ENCODE measurements around the gene HS2ST1.
A peak's percentile ranks its signal among the peaks of the same experiment; 100 is the strongest.

The HS2ST1 gene

GRCh38 chr1:87117761-87118368 lies 203.4 kb downstream of the HS2ST1 start:
- DNase-seq = no peak

GRCh38 chr1:87119541-87120140 lies 205.2 kb downstream of the HS2ST1 start:
- DNase-seq = no peak

GRCh38 chr1:87120779-87121178 lies 206.3 kb downstream of the HS2ST1 start:
- no peak for DNase-seq

GRCh38 chr1:87121711-87122163 lies 207.3 kb downstream of the HS2ST1 start:
- no peak for DNase-seq

- no peak for DNase-seq
Measured at GRCh38 chr1:87122243-87122642, 207.8 kb downstream of the HS2ST1 start.

- no peak for DNase-seq
Measured at GRCh38 chr1:87123610-87124009, 209.2 kb downstream of the HS2ST1 start.

- DNase-seq = no peak
Measured at GRCh38 chr1:87126886-87127505, 212.6 kb downstream of the HS2ST1 start.

- no peak for DNase-seq
Measured at GRCh38 chr1:87127581-87127980, 213.1 kb downstream of the HS2ST1 start.

- DNase-seq = no peak
Measured at GRCh38 chr1:87129038-87129437, 214.6 kb downstream of the HS2ST1 start.

- no peak for DNase-seq
Measured at GRCh38 chr1:87129606-87130005, 215.2 kb downstream of the HS2ST1 start.

- DNase-seq = no peak
Measured at GRCh38 chr1:87130438-87130837, 216.0 kb downstream of the HS2ST1 start.

GRCh38 chr1:87131809-87132283 lies 217.4 kb downstream of the HS2ST1 start:
- DNase-seq = peak; percentile 69

- no peak for DNase-seq
Measured at GRCh38 chr1:87132284-87132870, 217.9 kb downstream of the HS2ST1 start.

GRCh38 chr1:87134061-87134460 lies 219.6 kb downstream of the HS2ST1 start:
- DNase-seq = no peak

- DNase-seq = no peak
Measured at GRCh38 chr1:87134625-87135328, 220.3 kb downstream of the HS2ST1 start.

GRCh38 chr1:87135329-87135712 lies 220.9 kb downstream of the HS2ST1 start:
- DNase-seq = no peak

- DNase-seq = no peak
Measured at GRCh38 chr1:87136607-87137341, 222.3 kb downstream of the HS2ST1 start.

- no peak for DNase-seq
Measured at GRCh38 chr1:87137342-87137739, 222.9 kb downstream of the HS2ST1 start.

GRCh38 chr1:87140831-87141540 lies 226.6 kb downstream of the HS2ST1 start:
- DNase-seq = no peak

GRCh38 chr1:87141556-87141955 lies 227.1 kb downstream of the HS2ST1 start:
- no peak for DNase-seq

GRCh38 chr1:87143413-87144135 lies 229.1 kb downstream of the HS2ST1 start:
- DNase-seq = no peak

Data from COR-L47 (cell line).